Measurements from ENCODE around the gene C5AR1.
A peak's percentile ranks its signal among the peaks of the same experiment; 100 is the strongest.

Gene C5AR1

DNA sequence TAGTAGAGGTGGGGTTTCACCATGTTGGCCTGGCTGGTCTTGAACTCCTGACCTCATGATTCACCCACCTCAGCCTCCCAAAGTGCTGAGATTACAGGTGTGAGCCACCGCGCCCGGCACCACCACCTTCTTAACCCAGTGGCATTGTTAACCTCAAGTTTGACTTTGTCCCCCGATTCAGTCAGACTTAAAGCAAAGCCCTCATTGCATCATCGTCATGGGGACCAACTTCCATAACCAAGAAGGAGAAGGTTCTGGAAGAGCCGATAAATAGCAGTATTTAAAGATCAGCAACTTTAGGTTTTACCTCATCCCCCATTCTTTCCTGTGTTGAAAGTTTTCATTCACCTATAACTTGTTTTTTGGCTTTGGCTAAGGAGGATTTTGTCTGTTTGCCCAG lies 41.6 kb upstream of the C5AR1 start:
- TF ChIP-seq, protein P1, sequence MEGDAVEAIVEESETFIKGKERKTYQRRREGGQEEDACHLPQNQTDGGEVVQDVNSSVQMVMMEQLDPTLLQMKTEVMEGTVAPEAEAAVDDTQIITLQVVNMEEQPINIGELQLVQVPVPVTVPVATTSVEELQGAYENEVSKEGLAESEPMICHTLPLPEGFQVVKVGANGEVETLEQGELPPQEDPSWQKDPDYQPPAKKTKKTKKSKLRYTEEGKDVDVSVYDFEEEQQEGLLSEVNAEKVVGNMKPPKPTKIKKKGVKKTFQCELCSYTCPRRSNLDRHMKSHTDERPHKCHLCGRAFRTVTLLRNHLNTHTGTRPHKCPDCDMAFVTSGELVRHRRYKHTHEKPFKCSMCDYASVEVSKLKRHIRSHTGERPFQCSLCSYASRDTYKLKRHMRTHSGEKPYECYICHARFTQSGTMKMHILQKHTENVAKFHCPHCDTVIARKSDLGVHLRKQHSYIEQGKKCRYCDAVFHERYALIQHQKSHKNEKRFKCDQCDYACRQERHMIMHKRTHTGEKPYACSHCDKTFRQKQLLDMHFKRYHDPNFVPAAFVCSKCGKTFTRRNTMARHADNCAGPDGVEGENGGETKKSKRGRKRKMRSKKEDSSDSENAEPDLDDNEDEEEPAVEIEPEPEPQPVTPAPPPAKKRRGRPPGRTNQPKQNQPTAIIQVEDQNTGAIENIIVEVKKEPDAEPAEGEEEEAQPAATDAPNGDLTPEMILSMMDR (IDR thresholded peaks at IDR 0.05; ENCODE audit: insufficient read depth, low read length, poor library complexity, severe bottlenecking), result no peak
- no peak overlapping the region for H3K4me3 ChIP-seq (replicated peaks; ENCODE audit: low read depth, low read length)
- DNase-seq (ENCODE audit: extremely low read depth, insufficient read length), result no peak
- peaks cover 22% of the 10 kb centered on the region for H3K36me3 ChIP-seq (ENCODE audit: control insufficient read depth, insufficient read depth, low read length)
- no peaks in the 10 kb centered on the region for H3K27me3 ChIP-seq (replicated peaks; ENCODE audit: control insufficient read depth, insufficient read depth, low read length)

DNA sequence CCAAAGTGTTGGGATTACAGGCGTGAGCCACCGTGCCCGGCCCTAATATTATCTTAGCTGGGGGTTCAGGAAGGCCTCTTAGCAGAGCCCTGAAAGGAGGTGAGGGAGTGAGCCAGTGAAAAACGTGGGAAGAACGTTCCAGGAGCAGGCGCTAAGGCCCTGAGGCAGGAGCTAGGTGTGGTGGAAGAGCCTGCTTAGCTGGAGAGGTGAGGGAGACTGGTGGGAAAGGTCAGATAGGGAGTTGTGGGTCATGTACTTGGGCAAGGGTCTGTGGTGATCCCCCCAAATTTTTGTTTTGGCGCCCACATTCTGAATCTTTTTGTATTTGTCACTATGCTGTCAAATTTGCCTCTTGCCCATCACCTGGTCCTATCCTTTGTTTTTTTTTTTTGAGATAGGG lies 40.1 kb upstream of the C5AR1 start:
- DNase-seq (ENCODE audit: extremely low read depth, insufficient read length), result no peak
- TF ChIP-seq, protein P1 (IDR thresholded peaks at IDR 0.05; ENCODE audit: insufficient read depth, low read length, poor library complexity, severe bottlenecking), result no peak
- Histone ChIP-seq H3K27me3 (replicated peaks; ENCODE audit: control insufficient read depth, insufficient read depth, low read length) (no peaks in the 10 kb centered on the region), H3K4me3 (replicated peaks; ENCODE audit: low read depth, low read length) (no peak overlapping the region), H3K36me3 (ENCODE audit: control insufficient read depth, insufficient read depth, low read length) (peaks cover 17% of the 10 kb centered on the region)

DNA sequence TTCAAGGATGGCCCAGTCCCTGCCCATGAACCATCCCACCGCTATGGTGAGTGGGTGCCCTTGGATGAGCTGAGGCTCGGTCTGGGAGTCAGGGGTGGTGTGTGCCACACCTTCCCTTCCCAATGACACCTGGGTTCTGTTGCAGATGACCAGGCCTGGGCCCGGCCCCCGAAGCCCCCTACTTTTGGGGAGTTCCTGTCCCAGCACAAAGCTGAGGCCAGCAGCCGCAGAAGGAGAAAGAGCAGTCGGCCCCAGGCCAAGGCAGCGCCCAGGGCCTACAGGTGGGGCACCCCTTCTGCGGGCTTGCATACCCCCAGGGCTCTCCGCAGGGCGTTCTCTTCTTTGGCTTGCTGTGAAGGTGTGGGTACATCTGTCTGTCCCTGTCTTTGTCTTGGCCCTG lies 39.3 kb upstream of the C5AR1 start:
- TF ChIP-seq, protein P1 (IDR thresholded peaks at IDR 0.05; ENCODE audit: insufficient read depth, low read length, poor library complexity, severe bottlenecking), result no peak
- Histone ChIP-seq H3K4me3 (replicated peaks; ENCODE audit: low read depth, low read length) (no peak overlapping the region), H3K36me3 (ENCODE audit: control insufficient read depth, insufficient read depth, low read length) (peaks cover 15% of the 10 kb centered on the region), H3K27me3 (replicated peaks; ENCODE audit: control insufficient read depth, insufficient read depth, low read length) (no peaks in the 10 kb centered on the region)
- no peak for DNase-seq (ENCODE audit: extremely low read depth, insufficient read length)

DNA sequence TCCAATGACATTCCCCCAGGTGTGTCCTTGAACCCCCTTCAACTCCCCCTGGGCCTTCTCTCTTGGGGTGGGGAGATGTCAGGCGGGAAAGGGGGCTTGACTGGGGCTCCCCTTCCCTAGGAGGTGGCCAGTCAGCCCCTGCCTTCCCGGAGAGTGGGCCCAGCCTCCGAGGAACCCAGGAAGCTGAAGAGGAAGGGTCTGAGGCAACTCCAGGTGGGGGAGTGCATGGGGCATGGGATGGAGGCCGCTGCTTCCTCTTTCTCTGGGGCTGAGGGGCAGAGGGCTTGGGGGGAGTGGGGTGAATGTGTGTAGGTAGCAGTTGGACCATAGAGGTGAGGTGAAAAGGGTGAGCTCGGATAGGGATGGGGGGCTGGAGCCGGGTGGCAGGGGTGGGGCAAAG lies 37.7 kb upstream of the C5AR1 start:
- no peak for DNase-seq (ENCODE audit: extremely low read depth, insufficient read length)
- Histone ChIP-seq H3K36me3 (ENCODE audit: control insufficient read depth, insufficient read depth, low read length) (peaks cover 10% of the 10 kb centered on the region), H3K27me3 (replicated peaks; ENCODE audit: control insufficient read depth, insufficient read depth, low read length) (no peaks in the 10 kb centered on the region), H3K4me3 (replicated peaks; ENCODE audit: low read depth, low read length) (no peak overlapping the region)
- TF ChIP-seq, protein P1 (IDR thresholded peaks at IDR 0.05; ENCODE audit: insufficient read depth, low read length, poor library complexity, severe bottlenecking), result no peak

DNA sequence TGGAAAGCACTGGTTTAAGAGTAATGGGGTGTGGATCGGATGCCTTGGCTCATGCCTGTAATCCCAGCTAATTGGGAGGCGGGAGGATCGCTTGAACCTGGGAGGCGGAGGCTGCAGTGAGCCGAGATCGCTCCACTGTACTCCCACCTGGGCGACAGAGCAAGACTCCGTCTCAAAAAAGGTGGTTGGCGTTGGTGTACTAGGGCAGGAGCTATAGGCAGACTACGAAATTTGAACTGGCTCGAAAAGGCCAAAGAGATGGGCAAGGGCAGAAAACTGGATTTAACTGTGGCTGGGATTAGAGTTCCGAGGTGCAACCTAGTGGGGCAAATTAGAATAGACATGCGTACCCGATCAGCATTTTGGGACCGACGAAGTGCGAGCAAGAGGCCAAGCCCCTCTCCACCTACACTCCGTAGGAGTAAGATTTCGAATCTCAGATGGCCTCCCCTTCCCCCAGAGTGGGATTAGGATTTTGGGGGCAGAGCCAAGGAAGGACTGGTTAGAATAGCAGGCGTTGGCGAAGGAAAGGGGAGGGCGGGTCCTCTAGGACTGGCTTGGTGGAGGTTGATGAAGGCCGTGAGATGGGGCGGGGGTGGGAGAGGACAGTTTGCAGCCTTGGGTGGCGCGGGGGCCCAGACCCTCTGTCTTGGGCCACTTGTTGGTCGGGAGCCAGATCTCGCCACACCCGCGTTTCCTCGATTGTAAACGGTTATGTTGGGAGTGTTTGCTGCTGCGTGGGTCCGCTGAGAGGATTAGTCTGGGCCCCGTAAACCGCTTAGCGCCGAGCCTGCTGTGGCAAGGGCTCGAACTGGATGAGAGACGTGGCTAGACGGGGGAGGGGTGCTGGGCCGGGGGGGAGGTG lies 37.0 kb upstream of the C5AR1 start:
- no peak for DNase-seq (ENCODE audit: extremely low read depth, insufficient read length)
- H3K27me3 ChIP-seq (replicated peaks; ENCODE audit: control insufficient read depth, insufficient read depth, low read length), result no peaks in the 10 kb centered on the region
- TF ChIP-seq, protein P1 (IDR thresholded peaks at IDR 0.05; ENCODE audit: insufficient read depth, low read length, poor library complexity, severe bottlenecking), result no peak
- peak overlapping the region; percentile 87 for H3K4me3 ChIP-seq (replicated peaks; ENCODE audit: low read depth, low read length)
- peaks cover 8% of the 10 kb centered on the region for H3K36me3 ChIP-seq (ENCODE audit: control insufficient read depth, insufficient read depth, low read length)

All from GM06990 (cell line).